Ecto neural progenitor cell (in vitro differentiated cells): Measurements from ENCODE around the gene PPP1R1A.

ENCODE experiments used
- DNase-seq: peaks from one replicate; pipeline ENCODE4 v3.0.0-alpha.2; 2018; ENCODE audit warnings: low spot score

PPP1R1A gene, protein sequence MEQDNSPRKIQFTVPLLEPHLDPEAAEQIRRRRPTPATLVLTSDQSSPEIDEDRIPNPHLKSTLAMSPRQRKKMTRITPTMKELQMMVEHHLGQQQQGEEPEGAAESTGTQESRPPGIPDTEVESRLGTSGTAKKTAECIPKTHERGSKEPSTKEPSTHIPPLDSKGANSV

DNA sequence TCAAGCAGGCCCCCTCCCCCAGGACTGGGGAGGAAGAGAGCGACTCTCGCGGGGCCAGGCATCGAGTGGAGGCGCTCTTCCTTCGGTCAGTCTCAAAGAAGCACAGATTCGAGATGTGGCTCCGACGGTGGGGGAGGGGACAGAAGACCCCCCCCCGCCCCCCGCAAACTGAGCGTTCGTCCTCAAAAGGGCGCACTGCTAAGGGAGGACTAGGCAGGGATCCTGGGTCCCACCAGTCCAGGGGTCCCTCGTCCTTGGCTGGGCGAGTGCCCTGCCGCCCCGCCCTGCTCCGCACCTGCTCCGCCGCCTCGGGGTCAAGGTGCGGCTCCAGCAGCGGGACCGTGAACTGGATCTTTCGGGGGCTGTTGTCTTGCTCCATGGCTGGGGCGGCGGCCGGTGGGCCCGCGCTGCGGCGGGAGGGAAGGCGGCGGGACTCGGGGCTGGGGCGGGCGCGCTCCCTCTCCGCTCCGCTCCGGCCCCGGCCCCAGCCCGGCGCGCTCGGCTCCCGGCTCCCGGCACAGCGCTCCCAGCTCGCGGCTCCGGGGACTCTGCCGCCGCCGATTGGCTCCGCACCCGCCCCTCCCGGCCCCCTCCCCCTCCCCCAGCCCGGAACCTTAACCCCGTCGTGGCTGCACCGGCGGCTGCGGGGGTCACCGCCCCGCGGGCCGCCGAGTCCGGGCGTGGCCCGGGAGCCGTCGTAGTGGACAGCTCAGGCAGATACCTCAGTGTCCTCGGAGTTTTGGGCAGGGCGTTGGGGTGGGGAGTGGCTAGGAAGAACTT is at the start of gene PPP1R1A:
Gene PPP1R1A (minus strand): TSS at position 550 of the 780 bp plus-strand sequence. CDS start 171 bp downstream, at position 379.
- peak; percentile 87 for DNase-seq

DNA sequence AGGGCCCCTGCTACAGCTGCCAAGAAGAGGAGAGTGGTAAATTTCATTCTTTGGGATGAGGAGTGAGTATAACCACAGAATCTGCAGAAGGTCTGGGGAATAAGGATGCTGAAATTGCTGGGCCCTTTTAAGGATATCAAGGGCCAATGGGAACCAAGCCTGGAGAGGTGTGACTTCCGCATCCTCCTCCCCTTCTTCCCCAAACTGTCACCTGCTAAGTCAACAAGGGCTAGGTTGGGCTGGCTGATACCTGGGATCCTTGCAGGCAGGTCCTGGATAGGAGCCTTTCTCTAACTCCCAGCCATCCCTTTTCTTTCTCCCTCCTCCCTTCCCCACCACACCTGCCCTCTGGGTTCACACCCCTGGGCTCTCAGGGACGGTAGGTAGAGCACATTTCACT is 46.3 kb upstream of the PPP1R1A start, which contains the start of gene LACRT:
Gene LACRT (minus strand): TSS at position 101 of the 400 bp plus-strand sequence. CDS start 54 bp downstream, at position 47.
- DNase-seq: no peak

DNA sequence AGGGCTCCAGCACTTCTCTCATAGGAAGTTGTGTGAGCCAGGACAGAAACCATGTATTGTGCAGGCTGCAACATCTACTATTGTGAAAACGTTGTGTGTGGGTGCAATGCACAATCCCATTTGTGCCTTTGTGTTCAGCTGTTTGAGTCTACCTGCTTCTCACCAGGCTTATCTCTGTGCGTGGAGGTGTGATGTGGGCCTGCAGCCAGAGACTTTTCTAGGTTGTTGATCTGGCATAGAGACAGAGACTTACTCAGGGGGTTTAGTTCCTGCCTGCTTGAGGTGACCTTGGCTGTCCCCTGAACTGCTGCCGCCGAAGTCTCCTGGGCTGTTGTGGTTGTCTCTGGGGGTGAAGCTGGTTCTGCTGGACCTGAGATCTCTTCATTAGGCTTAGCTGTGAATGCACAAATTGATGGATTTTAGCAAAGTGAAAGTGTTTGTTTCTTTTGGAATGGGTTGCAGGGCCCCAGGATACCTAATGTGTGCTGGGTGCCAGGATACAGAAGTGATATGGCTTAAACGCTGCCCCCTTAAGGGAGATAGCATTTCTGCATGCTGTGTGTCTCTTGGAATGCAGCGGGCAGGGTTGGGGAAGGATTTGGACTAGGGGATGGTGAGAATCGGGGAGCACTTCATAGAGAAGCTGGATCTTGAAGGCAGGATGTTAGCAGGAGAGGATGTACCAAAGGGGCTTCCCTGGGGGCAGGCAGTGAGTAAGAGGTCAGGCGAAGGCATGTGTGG is 43.7 kb upstream of the PPP1R1A start:
- DNase-seq: no peak

DNA sequence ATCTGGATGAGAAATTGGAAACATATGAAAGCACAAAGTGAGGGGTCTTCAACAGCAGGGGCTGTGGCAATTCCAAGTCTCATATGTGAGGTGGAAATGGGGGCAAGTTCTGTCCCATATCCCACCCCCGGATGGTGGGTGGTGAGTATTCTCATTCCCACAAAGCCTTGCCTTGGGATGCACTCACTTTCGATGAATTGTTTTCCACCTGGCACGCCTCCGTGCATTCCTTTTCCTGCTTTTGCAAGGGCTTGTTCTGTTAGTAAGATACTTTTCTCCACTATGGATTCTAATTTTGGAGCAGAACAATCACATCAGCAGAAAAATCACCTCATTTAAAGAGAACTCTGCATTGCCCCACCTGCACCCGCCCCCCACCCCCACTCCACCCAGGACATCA is 43.1 kb upstream of the PPP1R1A start:
- no peak for DNase-seq

DNA sequence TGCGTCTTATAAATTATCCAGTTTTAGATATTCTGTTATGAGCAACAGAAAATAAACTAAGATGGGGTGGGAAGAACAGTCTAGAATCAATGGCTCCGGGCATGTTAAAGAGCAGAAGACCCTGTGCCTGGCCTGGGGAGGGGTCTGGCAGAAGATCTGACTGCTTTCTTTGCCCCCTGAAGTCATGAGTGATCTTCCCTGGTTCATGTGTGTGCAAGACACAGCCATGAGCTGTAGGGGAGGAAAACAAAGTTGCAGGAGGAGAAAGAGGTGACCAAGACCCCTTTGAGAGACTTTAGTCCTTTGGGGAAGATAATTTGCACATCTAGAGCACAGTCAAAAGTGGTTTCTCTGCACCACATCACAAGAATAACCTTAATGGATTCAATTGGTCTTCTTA is 41.5 kb upstream of the PPP1R1A start:
- DNase-seq: no peak

DNA sequence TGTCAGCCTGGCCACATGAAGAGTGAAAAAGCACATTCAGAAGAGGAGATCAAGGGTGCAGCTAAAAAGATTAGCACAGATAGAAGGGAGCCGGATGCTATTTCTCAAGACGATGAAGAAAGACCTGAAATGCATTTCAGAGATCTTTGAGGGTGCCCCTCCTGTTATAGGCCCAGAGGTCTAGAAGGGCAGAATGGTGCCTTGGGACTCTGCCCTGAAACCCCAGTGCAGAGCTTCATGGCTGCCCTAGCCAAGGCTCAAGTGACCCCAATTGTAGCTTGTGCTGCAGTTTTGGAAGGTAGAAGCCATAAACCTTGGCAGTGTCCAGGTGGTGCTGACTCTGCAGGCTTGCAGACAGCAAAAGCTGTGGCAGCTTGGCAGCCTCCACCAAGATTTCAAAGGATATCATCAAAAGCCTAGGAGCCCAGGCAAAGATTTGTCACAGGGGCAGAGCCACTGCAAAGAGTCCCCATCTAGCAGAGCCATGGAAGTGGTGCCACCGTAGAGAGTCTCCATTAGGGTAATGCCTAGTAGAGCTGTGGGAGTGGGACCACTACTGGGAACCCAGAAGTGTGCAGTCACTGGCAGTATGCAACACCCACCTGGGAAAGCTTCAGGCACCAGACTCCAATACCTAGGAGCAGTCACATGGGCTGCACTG is 39.9 kb upstream of the PPP1R1A start:
- DNase-seq: no peak

DNA sequence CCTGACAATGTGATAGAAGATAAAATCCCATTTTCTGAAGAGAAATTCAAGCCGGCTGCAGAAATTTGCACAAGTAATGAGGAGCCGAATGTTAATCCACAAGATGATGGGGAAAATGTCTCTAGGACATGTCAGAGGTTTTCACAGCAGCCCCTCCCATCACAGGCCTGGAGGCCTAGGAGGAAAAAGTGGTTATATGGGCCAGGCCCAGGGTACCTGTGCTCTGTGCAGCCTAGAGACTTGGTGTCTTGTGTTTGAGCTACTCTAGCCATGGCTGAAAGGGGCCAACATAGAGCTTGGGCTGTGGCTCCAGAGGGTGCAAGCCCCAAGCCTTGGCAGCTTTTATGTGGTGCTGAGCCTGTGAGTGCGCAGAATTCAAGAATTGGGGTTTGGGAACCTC is 38.8 kb upstream of the PPP1R1A start:
- no peak for DNase-seq

DNA sequence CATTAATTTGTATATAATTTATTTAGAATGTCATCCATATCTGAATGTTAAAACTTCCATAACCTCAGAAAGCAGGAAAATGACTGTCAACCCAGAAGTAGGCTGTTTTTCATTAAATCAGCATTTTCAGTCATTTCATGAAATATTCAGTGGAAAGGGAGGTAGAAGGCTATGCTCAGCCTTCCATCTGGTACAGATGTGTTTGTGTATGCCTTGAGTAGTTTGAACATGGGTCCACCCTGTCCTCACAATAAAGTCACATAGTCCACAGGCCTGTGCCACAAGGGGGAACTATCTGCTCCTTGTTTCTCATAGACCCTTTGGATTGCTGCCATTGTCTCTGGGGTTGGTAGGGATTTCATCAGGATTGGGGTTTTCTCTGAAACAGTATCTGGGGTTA is 37.1 kb upstream of the PPP1R1A start:
- DNase-seq: no peak

DNA sequence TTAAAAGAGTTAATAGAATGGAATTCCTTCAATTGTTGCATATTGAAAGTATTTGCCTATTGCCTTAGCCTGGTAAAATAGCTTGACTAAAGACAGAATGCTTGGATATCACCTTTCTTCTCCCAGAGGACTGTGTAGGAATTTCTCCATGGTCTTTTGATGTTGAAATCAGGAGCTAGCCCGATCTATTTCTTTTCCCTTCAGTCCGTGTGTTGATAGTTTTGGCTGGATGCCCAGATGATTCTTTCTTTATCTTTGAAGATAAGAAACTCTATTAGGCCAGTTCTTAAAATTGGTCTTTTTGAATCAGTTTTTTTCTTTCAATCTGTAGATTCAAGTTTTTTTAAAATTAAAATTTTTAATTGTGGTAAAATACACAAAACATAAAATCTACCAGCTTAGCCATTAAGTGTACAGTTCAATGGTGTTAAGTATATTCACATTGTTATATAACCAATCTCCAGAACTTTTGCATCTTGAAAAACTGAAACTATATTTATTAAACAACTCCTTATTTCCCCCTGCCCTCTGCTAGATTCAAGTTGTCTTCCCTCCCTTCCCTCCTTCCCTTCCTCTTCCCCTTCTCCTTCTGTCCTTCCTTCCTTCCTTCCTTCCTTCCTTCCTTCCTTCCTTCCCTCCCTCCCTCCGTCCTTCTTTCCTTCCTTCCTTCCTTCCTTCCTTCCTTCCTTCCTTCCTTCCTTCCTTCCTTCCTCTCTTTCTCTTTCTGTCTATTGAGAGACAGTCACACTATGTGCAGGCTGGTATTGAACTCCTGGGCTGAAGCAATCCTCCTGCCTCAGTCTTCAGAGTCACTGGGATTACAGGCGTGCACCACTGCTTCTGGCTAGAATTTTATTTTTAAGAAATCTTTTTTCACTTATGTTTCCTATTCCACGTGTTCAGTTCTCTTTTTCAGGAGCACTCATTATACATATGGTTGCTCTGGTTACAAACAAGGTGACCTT is 36.1 kb upstream of the PPP1R1A start:
- no peak for DNase-seq

DNA sequence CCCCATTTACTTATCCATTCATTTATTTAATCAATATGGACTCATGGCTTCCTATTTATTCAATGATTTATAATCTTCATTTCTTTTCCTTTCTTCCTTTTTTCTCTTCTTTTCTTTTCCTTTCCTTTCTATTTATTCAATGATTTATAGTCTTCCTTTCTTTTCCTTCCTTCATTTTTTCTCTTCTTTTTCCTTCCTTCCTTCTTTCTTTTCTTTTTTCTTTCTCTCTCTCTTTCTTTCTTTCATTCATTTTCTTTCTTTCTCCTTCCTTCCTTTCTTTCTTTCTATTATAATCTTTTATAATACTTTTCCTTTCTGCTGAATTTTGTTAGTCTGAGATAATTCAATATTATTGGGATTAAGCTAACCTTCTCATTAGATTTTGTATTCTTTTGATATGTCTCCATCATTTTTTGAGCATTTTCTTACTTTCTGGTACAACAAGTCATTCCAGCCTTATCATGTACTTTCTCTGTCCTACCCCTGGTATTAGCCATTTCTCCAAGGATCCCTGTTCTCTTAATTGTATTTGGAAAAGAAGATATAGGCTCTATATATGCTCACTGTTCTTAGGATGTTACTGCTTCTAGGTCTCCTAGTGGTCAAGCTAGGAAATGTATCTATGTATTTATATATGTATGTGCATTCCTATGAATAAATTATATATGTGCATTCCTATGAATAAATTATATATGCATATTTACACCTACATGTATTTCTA is 34.2 kb upstream of the PPP1R1A start:
- no peak for DNase-seq

DNA sequence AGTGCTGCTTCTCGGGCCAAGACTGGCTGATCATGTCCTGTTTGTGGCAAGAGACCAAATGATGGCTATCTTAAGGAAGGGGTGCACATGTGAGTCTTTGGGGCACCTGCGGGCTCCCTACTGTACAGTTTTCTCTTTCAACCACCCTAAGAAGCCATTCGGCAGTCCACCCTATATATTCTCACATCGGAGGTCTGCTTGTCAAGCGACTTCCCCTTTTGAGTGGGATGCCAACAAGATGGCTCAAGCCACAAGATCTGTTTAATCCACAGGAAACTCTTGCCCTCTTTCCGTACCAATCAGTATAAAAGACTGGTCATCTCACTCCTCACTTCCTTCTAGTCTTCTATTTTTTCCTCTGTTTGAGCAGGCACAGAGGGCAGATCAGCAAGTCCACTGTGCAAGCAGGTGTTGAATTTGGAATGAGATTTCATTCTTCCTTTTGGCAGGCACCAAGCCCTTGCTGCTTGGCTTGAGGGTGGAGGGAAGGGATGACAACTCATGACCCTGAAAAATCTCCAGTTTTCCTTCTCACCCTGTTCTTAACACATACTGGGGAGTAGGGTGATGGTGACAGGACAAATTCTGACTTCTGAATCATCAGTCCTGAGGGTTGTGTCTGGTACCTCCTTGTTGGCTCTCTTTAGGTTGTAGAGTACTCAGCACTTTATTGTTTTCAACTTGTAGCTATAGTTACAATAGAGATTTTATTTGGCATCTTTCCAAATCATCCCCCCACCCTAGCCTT is 28.6 kb upstream of the PPP1R1A start:
- DNase-seq: no peak

DNA sequence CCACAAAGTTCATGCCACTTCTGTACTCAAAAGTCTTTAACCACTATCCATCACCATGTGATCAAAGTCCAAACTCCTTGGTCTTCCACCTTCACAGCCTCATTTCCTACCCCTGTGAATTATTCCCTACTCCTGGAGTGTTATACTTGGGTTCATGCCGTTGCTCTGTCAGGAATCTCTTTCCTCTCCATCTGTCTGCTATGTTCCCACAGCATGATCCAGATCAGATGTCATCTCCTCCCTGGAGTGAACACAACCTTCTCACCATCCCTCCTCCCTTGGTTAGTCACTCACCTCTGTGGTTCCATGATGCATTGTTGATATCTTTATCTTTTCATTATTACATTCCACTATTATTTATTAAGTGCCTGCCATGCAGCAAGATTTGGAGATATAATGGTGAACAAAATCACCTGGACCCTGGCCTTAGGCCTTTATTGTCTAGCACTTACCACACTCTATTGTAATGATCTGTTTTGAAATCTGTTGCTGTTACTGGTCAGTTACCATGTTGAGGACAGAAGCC is 23.8 kb upstream of the PPP1R1A start:
- no peak for DNase-seq

DNA sequence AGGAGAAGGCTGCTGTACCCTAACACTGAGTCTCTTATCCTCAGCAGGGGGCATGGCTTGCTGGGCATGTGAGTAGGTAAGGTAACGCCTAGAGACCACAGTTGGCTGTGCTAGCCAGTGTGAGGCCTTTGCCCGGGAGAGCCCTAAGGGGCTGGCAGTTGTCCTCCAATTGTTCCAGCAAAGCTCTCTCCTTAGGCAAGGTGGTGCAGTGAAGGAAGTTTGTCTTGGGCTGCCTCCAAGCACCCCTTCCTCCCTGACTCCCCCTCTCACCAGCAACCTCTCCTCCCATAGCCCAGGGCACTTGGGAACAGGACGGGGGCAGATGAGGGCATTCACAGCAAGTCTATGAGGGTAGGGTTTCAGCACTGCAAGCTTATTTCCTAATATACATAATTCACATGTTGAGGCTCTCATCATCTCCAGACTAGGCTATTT is 23.3 kb upstream of the PPP1R1A start:
- DNase-seq: no peak

DNA sequence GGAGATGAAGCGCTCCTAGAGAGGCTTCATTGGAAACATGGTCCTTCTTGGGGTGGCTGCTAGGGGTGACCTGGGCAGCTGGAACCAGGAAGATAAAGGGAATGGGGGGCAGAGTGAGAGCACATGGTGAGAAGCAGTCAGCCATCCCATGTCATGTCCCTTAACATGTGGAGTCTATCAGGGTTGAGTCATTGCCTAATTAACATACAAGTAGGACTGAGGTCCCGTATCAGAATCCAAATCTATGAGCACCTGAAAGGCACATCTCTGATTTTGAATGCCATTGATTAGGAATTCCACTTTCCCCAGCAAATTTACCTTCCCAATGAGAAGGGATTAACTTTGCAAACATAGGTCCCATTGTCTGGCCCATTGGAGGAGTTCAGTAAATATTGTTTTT is 20.3 kb upstream of the PPP1R1A start:
- DNase-seq: peak; percentile 21

DNA sequence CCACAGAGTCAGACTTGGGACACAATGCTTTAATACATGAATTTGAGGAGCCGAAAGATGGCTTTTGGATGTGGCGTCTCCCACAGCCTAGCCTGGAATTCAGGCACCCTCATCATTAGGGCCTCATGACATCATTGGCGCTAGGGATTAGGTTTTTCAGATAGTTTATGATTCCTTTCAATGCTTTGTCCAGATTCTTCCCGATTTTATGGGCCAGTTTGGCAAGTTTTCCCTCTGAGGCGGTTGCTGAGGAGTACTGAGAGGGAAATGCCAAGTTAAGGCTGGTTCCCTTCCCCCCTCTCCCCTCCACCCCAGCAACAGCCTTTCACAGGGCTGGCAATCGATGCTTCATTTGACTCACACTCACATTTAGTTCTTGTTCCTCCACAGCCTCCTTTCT is 19.7 kb upstream of the PPP1R1A start:
- peak; percentile 28 for DNase-seq

DNA sequence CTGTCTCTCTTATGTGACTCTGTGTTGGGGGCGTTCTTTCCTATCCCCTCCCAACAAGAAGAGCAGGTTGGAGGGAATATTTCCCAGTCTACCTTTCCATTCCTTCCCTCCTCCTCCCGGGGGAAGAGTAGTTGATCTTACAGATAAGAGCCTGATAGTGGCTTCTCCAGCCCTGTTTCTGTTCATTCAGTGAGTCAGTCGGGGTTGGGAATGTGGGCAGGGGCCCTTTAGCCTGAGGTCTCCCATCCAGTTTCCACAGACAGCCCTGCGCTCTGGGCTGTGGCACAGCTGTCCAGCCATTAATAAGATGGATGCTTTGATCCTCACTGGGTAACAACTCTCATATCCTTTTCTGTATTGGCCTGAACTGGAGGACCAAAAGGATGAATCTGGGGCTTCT is 18.1 kb upstream of the PPP1R1A start:
- peak; percentile 45 for DNase-seq

DNA sequence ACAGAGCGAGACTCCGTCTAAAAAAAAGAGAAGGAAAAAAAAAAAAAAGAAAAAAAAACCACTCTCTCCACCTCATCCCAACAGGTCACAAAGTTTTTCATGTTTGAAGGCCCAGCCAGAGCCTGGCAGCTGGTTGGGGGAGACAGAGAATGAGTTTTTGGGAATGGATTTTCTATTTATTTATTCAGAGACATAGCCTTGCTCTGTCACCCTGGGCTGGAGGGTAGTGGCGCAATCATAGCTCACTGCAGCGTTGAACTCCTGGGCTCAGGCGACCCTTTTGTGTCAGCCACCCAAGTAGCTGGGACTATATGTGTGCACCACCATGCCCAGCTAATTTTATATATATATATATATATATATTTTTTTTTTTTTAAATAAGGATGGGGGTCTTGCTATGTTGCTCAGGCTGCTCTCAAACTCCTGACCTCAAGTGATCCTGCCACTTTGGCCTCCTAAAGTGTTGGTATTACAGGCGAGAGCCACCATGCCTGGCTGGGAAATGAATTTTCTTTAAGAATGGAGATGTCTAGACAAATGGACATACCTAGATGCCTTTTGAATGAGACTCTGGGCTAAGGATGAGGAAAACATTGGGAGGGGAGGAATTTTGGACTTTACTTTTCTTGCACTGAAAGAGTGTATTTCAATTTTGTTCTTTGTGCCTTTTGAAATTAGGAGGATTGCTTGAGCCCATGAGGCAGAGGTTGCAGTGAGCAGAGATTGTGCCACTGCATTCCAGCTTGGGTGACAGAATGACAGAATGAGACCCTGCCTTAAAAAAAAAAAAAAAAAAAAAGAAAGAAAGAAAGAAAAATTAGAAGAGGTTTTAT is 16.9 kb upstream of the PPP1R1A start:
- peak; percentile 26 for DNase-seq

DNA sequence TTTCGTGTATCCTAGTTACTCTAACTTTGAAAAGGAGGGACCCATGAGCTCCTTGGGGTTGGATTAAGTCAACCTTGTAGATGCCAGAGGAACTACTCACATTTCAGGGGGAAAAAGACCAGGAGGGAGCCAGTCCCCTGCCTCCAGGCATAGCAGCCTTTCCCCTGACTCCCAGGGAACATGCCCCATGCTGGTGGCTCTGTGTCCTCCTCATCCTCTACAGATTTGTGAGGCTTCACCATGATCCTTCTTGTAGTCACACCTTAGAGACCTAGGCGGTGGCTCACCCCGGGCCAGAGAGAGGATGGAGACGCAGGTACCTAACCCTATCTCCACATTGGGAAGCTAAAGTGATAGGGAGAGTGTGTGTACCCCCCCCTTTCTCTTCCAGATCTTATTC is 16.0 kb upstream of the PPP1R1A start:
- DNase-seq: no peak

DNA sequence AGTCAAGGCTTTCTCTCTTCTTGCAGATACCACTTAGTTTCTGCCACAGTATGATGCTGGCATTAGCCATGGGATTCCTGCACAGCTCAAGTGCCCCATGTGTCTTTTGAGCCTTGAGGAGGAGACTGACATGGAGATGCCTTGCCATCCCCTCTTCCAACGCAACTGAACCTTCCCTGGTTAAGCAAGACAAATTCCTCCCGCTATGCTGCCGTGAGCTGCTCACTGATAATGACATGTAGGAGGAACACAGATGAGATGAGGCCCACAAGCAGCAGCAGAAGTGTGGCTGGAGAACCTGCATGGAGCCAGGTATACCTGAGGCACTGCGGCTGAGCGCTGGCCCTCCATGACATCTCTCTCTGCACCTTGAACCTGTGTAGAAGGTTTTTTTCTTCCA is 15.4 kb upstream of the PPP1R1A start:
- DNase-seq: peak; percentile 36
